ENCODE data around the gene NHLH1.
A peak's percentile ranks its signal among the peaks of the same experiment; 100 is the strongest.

DNA sequence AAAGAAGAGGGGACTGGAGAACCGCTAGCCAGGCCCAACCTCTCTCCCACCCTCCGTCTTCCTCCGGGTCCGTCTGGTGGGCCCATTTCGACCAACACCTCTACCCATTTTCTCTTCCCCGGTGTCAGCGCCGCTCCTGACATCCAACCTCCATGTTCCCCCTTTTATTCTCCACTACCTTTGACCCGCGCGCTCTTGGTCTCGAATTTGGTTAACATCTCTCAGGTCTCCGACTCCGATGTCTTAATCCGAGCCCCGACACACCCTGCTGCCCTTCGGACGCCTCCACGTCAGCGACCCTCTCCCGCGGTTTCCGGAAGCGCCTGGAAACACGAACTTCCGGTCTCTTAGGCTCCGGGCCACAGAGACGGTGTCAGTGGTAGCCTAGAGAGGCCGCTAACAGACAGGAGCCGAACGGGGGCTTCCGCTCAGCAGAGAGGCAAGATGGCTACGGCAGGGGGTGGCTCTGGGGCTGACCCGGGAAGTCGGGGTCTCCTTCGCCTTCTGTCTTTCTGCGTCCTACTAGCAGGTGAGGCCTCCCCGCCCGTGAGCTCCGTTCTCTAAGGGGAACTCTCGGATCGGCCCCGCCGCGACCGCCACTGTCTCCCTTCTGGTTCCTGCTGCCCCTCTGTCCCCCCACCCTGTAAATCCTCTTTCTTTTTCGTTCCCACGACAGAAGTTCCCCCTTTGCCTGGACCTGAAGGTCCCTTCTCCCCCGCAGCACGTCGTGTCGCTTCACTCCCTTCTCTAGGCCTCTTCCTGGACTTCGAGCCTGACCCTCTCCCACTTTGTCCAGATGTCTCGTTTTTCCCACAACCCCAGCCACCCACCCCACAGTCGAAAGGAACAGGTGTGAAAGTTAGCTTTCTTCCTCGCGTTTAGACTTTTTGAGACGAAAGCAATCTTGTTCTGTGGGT is 23.7 kb upstream of the NHLH1 start, which contains the start of the genes COPA and NCSTN:
- no peak for TF ChIP-seq CTCF (IDR thresholded peaks at IDR 0.05 in 2 of 3, conservative IDR thresholded peaks at IDR 0.05 in 1 of 3; ENCODE audit: control insufficient read depth in 2 of 3, extremely low read depth in 1 of 3, insufficient read depth in 1 of 3, low read depth in 3 of 3, low read length in 3 of 3)
- TF ChIP-seq CEBPZ (IDR thresholded peaks at IDR 0.05; ENCODE audit: low read depth, low read length): no peak
- TF ChIP-seq E2F4 (IDR thresholded peaks at IDR 0.05; ENCODE audit: low read depth, low read length): no peak
- no peak for TF ChIP-seq EP300 (IDR thresholded peaks at IDR 0.05; ENCODE audit: borderline replicate concordance in 1 of 2, control insufficient read depth in 1 of 2, low read depth in 2 of 2, low read length in 2 of 2)
- TF ChIP-seq IKZF1 (conservative IDR thresholded peaks at IDR 0.05): peak; percentile 91
- peak; percentile 74 for TF ChIP-seq NR2C1 (IDR thresholded peaks at IDR 0.05)
